ENCODE data around the gene AMELX. TPM values are rescaled to one million over a fixed set of nuclear protein-coding genes. Genes with fewer than 3 reads are reported as not detected.

Gene AMELX
- total and polyA plus RNA-seq, 5 donors: not detected

- DNase-seq (no peak), ATAC-seq (no peak)
- H3K4me1 ChIP-seq (ENCODE audit: control insufficient read depth, insufficient read depth, low read length): no peaks in the 10 kb centered on the region
- H3K27ac ChIP-seq (ENCODE audit: low read length): no peak overlapping the region
- intact Hi-C loops (cut with DNase I): no loop called here
- H3K27me3 ChIP-seq (ENCODE audit: control insufficient read depth, insufficient read depth): no peaks in the 10 kb centered on the region
- H3K4me3 ChIP-seq (ENCODE audit: low read length): no peak overlapping the region
- H3K9me3 ChIP-seq (ENCODE audit: control insufficient read depth, low read length): no peaks in the 10 kb centered on the region
Observed at GRCh38 chrX:11342673-11343072, 49.5 kb downstream of the AMELX start.

- H3K27ac ChIP-seq (ENCODE audit: low read length): no peak overlapping the region
- DNase-seq (peak in 1 of 3 donors; percentile 43), ATAC-seq (peak in 1 of 2 donors; percentile 40)
- intact Hi-C loops (cut with DNase I): no loop called here
- H3K9me3 ChIP-seq (ENCODE audit: control insufficient read depth, low read length): no peaks in the 10 kb centered on the region
- no peaks in the 10 kb centered on the region for H3K27me3 ChIP-seq (ENCODE audit: control insufficient read depth, insufficient read depth)
- WGBS: 82% methylated on average over 2 of the region's 2 CpGs
- H3K4me1 ChIP-seq (ENCODE audit: control insufficient read depth, insufficient read depth, low read length): no peaks in the 10 kb centered on the region
- H3K4me3 ChIP-seq (ENCODE audit: low read length): no peak overlapping the region
Observed at GRCh38 chrX:11346121-11346682, 53.0 kb downstream of the AMELX start.

GRCh38 chrX:11347300-11347699 lies 54.1 kb downstream of the AMELX start:
- 71% methylated on average over 3 of the region's 3 CpGs for WGBS
- DNase-seq (no peak), ATAC-seq (no peak)
- Histone ChIP-seq H3K27me3 (ENCODE audit: control insufficient read depth, insufficient read depth) (no peaks in the 10 kb centered on the region), H3K9me3 (ENCODE audit: control insufficient read depth, low read length) (no peaks in the 10 kb centered on the region), H3K27ac (ENCODE audit: low read length) (no peak overlapping the region), H3K4me1 (ENCODE audit: control insufficient read depth, insufficient read depth, low read length) (no peaks in the 10 kb centered on the region), H3K4me3 (ENCODE audit: low read length) (no peak overlapping the region)
- intact Hi-C loops (cut with DNase I): no loop called here

GRCh38 chrX:11349020-11349419 lies 55.8 kb downstream of the AMELX start:
- no peak overlapping the region for H3K4me3 ChIP-seq (ENCODE audit: low read length)

GRCh38 chrX:11349661-11350337 lies 56.6 kb downstream of the AMELX start:
- intact Hi-C loops (cut with DNase I): no loop called here
- H3K9me3 ChIP-seq (ENCODE audit: control insufficient read depth, low read length): no peaks in the 10 kb centered on the region
- DNase-seq (no peak), ATAC-seq (no peak)
- WGBS: 57% methylated on average over 2 of the region's 2 CpGs
- H3K27me3 ChIP-seq (ENCODE audit: control insufficient read depth, insufficient read depth): no peaks in the 10 kb centered on the region
- H3K27ac ChIP-seq (ENCODE audit: low read length): no peak overlapping the region
- no peaks in the 10 kb centered on the region for H3K4me1 ChIP-seq (ENCODE audit: control insufficient read depth, insufficient read depth, low read length)
- no peak overlapping the region for H3K4me3 ChIP-seq (ENCODE audit: low read length)

More at GRCh38 chrX:11349020-11349419, 55.8 kb downstream of the AMELX start:
- H3K9me3 ChIP-seq (ENCODE audit: control insufficient read depth, low read length): no peaks in the 10 kb centered on the region
- no peaks in the 10 kb centered on the region for H3K4me1 ChIP-seq (ENCODE audit: control insufficient read depth, insufficient read depth, low read length)
- no peak overlapping the region for H3K27ac ChIP-seq (ENCODE audit: low read length)
- intact Hi-C loops (cut with DNase I): no loop called here
- ATAC-seq (no peak), DNase-seq (no peak)
- H3K27me3 ChIP-seq (ENCODE audit: control insufficient read depth, insufficient read depth): no peaks in the 10 kb centered on the region
- 93% methylated on average over 1 of the region's 1 CpG for WGBS

Small RNA genes lying within 50 kb of the gene (microRNA-seq; reads per million reads assigned to microRNA genes)
- 0 to 0.84 reads per million in 2 donors for gene MIR548AX

Other genes with a start within 250 kb of the AMELX start
- 10 to 100 TPM; 40.9 to 63.0 (median 55.9) TPM for gene HCCS, start 182.1 kb upstream of the AMELX start, total RNA-seq
- gene HCCS, start 182.1 kb upstream of the AMELX start, polyA plus RNA-seq: 48.3 TPM